ENCODE measurements around the gene TOMM70.
"Not testable (repeated sequence)": the region's sequence is repeated elsewhere in the genome, so short reads cannot be mapped to it uniquely, and the experiment has no call there.

TOMM70 gene

GRCh38 chr3:100361897-100362296 lies 39.0 kb downstream of the TOMM70 start:
- DNase-seq (ENCODE audit: low spot score): no peak

GRCh38 chr3:100360757-100361496 lies 40.0 kb downstream of the TOMM70 start:
- DNase-seq (ENCODE audit: low spot score): no peak

- DNase-seq (ENCODE audit: low spot score): no peak
Measured at GRCh38 chr3:100359035-100359434, 41.9 kb downstream of the TOMM70 start.

GRCh38 chr3:100358413-100358812 lies 42.5 kb downstream of the TOMM70 start:
- DNase-seq (ENCODE audit: low spot score): no peak

- DNase-seq (ENCODE audit: low spot score): no peak
Measured at GRCh38 chr3:100354850-100355249, 46.0 kb downstream of the TOMM70 start.

- DNase-seq (ENCODE audit: low spot score): no peak
Measured at GRCh38 chr3:100352296-100353231, 48.3 kb downstream of the TOMM70 start.

- not testable (repeated sequence) for DNase-seq (ENCODE audit: low spot score)
Measured at GRCh38 chr3:100351770-100352169, 49.1 kb downstream of the TOMM70 start.

- DNase-seq (ENCODE audit: low spot score): no peak
Measured at GRCh38 chr3:100348727-100349126, 52.2 kb downstream of the TOMM70 start.

GRCh38 chr3:100340527-100340926 lies 60.4 kb downstream of the TOMM70 start:
- no peak for DNase-seq (ENCODE audit: low spot score)

GRCh38 chr3:100339786-100340185 lies 61.1 kb downstream of the TOMM70 start:
- DNase-seq (ENCODE audit: low spot score): no peak

GRCh38 chr3:100338911-100339310 lies 62.0 kb downstream of the TOMM70 start:
- DNase-seq (ENCODE audit: low spot score): no peak

- not testable (repeated sequence) for DNase-seq (ENCODE audit: low spot score)
Measured at GRCh38 chr3:100336229-100336628, 64.7 kb downstream of the TOMM70 start.

- DNase-seq (ENCODE audit: low spot score): no peak
Measured at GRCh38 chr3:100335434-100335833, 65.5 kb downstream of the TOMM70 start.

- DNase-seq (ENCODE audit: low spot score): peak; percentile 86
Measured at GRCh38 chr3:100334488-100335351, 66.2 kb downstream of the TOMM70 start, which contains the start of gene NIT2. NIT2 (plus strand) TSS chr3:100334757; CDS start chr3:100334792, 35 bp downstream.

- no peak for DNase-seq (ENCODE audit: low spot score)
Measured at GRCh38 chr3:100333970-100334487, 66.9 kb downstream of the TOMM70 start.

GRCh38 chr3:100333051-100333450 lies 67.8 kb downstream of the TOMM70 start:
- no peak for DNase-seq (ENCODE audit: low spot score)

- no peak for DNase-seq (ENCODE audit: low spot score)
Measured at GRCh38 chr3:100331660-100332059, 69.2 kb downstream of the TOMM70 start.

- DNase-seq (ENCODE audit: low spot score): no peak
Measured at GRCh38 chr3:100330651-100331050, 70.2 kb downstream of the TOMM70 start.

- no peak for DNase-seq (ENCODE audit: low spot score)
Measured at GRCh38 chr3:100329800-100330489, 70.9 kb downstream of the TOMM70 start.

GRCh38 chr3:100327377-100327776 lies 73.5 kb downstream of the TOMM70 start:
- DNase-seq (ENCODE audit: low spot score): not testable (repeated sequence)

- DNase-seq (ENCODE audit: low spot score): no peak
Measured at GRCh38 chr3:100325827-100326226, 75.1 kb downstream of the TOMM70 start.

All from left forelimb (tissue), 1 donor.